GM21786 (cell line): ENCODE results near the gene CD1D.
"Not testable (repeated sequence)": the region's sequence is repeated elsewhere in the genome, so short reads cannot be mapped to it uniquely, and the experiment has no call there.

ENCODE experiments used
- ATAC-seq: cut with Tn5 transposase; IDR thresholded peaks from one replicate; pipeline ENCODE4 v1.9.1; 2021; ENCODE audit not compliant: unreplicated experiment

Gene CD1D

DNA sequence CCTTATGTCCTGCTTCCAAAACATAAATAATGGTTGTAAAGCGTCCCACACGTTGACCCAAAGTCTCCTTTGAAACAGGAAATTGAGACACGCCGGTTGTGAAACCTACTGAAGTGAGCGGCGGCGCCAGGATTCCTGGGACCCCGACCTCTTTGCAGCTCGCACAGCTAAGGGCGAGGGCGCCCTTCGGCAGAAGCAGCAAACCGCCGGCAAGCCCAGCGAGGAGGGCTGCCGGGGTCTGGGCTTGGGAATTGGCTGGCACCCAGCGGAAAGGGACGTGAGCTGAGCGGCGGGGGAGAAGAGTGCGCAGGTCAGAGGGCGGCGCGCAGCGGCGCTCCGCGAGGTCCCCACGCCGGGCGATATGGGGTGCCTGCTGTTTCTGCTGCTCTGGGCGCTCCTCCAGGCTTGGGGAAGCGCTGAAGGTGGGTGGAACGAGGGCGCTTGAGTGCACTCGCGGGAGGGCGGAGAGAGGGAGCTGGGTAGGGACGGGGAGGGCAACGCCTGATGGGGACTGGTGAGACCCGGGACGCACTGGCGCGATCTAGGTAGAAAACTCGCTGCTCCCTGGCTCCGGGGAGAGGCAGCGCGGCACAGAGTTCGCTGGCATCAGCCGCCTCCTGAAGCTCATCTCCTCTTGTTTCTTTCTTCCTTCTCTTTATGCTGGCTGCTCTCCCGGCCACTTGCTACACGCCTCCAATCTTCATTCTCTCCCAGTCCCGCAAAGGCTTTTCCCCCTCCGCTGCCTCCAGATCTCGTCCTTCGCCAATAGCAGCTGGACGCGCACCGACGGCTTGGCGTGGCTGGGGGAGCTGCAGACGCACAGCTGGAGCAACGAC, at the start of gene CD1D:
Gene CD1D, plus strand, starts transcription at position 155 of the 836 bp plus-strand sequence. Its CDS starts 207 bp downstream, at position 362.
- no peak for ATAC-seq

DNA sequence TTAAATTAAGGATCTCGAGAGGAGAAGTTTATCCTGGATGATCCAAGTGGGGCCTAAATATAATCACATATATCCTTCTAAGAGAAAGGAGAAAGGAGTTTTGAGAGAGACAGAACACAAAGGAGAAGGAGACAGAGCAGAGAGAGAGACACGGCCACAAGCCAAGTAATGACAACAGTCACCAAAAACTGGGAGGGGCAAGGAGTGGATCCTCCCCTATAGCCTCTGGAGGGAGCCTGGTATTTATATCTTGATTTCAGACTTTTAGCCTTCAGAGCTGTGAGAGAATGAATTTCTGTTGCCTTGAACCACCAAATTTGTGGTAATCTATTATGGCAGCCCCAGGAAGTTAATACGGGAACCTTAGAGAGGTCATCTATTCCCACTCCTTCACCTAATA, 49.5 kb upstream of the CD1D start:
- ATAC-seq: no peak

DNA sequence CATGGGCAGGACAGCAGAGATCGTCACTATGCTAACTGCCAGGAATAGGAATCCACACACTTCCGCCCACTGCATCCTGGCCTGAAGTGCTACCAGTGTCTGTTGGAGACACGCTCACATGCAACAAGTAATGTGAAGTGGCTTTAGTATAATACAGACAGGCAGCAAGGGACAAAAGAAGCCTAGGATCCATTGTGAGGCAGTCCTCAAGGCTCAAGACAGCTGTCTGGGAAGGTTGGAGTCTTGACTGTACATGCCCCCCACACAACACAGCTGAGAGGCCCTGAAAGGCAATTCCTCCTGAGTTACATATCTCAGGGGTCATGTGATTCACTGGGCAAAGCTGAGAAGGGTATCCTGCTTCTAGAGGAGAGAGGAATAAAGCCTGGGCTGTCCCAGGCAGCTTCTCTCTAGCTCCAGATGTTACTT, 39.9 kb upstream of the CD1D start:
- no peak for ATAC-seq

DNA sequence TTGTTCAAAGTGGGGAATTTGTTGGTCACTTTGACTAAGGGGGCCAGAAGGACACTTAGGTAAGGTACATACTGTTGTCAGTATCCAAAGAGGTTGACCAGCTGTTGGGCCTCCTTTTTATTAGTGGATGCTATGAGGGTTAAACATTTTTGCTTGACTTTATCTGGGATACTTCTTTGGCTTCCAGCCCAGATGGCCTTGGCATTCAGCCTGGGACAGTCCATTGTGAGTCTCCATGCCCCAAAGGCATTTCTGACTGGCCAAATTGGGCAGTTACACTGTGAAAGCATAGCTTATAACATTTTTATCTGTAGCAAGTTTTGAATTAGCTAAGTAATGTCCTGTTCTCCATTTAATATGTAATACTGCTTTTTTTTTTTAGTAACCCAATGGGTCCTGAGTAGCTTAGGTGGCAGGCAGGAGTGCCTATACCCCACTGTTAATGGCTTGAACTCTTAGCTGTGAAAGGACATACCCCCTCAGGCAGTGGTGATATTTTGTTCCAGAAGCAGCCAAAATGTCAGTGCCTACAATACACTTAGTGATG, 35.4 kb upstream of the CD1D start:
- ATAC-seq: no peak

DNA sequence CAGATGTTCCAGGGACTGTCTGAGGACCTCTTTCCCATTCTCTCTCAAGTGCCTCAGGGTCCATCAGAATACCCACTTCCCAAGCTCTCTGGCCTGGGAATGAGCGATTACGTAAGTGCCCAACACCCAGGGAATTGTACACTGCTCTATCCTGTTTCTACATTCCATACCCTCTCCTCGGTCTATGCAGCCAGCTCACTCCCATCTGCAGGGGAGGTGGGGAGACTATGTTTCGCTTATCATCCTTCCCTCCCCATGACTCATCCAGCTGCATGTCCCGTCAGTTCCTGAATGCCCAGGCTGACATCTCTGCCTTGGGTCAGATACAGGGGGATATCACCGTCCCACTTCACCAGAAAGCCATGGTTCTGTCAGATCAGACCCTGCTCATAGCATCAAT, 34.5 kb upstream of the CD1D start:
- no peak for ATAC-seq

DNA sequence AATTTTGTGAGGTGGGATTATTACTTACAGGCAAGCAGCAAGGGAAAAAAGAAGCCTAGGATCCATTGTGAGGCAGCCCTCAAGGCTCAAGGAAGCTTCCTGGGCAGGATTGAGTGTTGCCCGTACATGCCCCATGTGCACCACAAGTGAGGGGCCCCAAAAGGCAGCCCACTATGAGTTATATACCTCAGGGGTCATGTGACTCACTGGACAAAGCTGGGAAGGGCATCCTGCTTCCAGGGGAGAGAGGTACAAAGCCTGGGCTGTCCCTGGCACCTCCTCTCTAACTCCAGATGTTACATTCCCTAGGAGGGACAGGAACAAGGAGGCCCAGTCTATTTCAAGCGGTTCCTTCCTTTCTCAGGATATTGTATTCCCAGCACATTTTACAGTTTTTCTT, 34.0 kb upstream of the CD1D start:
- no peak for ATAC-seq

DNA sequence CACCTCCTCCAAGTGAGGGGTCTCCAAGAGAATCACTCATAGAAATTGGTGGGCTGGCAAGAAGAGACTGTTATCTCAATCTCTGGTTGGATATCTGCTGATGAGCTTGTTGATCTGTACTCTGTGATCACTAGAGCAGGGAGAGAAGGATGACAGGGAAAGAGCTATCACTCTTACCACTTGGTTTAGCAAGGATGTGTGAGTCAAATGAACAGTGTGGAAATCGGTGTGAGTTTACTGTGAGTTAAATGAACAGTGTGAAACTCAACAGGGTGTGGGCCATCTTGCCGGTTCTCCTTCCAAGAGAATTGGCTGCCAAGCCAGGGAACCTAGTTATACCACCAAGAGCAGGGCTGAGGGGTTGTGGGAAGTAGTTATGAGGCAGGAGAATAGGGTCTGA, 33.3 kb upstream of the CD1D start:
- no peak for ATAC-seq

DNA sequence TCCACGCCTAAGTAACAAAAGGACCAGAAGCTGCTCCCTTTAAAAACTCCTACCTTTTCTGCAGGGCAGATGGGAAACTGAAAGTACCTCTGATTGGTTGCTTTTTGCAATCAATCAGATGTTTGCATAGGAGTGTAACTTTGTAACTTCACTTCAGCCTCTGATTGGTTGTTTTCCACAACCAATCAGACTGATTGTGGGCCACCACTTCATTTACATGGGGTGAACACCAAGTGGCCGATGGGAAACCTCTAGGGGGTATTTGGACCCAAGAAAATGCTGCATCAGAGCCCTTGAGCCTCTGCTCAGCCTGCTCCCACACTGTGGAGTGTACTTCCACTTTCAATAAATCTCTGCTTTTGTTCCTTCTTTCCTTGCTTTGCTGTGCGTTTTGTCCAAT, 32.8 kb upstream of the CD1D start:
- ATAC-seq: no peak

DNA sequence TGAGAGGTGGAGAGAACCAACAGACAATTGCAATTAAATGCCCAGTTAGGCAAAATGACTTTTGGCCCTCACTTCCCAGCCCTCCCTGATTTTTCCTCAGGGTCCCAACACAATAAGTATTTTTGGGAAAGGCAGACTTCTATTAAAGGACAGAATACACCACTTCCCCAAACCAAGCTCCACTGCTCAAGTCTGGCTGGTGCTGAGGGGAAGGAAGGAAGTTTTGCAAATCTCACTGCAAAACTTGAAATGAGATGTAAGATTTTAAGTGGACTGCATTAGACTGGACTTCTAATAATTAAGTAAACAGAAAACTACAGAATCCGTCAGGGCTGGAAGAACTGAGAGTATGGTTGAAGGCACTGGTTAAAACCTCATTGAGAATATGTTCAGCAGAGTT, 32.2 kb upstream of the CD1D start:
- no peak for ATAC-seq

DNA sequence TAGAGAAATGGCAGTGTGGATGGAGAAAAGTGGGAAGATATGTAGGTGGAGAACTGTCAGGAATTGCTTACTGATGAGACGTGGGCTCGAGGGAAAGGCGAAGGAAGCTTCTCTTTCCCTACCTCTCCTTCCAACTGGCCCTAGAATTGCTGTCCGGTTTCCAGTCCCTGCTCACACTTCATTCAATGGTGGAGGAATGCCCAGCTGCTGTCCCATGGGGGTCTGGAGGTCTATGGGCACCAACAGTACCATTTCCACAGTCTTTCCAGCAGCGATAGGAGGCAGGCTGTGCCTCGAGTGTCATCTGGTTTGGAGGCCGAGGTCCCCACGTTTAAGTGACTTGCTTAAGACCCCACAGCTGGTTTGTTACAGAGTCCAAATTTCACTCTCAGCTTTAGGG, 31.5 kb upstream of the CD1D start:
- no peak for ATAC-seq

DNA sequence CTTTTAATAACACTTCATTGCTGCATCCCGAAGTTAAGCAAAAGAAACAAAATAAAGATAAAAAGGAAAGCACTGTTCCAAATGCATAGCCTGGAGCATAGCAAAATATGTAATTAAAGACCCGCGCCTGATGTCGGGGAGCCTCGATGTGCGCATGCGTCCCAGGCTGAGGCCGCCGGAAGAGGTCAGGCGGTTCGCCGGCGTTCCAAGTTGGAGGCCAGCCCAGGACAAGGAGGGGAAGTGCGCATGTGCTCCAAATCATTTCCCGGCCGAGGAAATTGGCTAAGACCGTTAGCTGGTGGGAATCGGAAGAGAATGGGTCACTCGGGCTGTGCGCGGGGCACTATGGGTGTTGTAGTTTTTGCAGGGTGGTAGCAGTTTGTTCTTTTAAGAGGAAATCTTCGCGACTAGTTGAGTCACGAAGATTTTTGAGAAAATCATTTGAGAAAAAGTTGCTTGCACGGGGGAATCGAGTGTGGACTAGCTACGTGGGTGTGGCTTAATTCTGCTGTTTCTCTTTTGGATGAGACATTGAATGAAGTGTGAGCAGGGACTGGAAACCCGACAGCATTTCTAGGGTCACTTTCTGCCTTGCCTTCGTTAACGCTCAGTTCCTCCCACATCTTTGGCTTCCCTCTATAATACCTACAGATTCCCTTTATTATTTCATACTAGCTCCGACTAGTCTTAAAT, 31.0 kb upstream of the CD1D start:
- no peak for ATAC-seq

DNA sequence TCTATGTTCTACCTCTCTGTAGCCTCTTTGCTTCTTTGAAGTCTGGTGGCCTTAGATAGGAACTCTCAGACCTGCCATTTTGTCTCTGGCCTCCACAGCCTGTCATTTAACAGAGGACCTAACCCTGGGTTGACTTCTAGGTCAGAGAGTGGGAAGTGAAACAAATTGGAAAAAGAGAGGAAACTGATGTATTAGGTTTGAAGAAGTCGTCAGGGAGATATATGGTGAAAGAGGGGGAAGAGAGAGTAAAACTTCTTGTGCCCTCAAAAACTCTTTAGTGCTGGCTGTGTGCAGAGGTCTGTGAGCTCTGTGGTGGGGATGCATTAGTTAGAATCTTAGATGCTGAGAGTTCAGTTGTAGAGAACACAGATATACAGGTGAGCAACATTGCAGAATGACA, 30.2 kb upstream of the CD1D start:
- no peak for ATAC-seq

DNA sequence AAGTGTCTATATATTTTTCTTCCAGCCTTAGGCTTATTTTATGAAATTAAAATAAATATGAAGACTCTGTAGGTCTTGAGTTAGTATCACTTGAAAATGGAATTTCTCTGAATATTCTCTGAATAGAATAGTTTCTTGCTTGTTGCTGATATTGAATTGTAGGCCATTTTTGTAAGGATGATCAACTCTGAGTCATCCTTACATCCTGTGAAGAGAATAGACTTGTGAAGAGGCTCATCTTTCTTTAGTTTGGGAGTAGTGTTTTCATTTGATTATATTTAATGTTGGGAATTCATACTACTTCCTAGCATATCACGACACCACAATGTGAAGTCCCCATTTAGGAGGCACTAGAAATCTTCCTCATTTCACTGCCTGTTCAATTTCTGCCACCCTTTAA, 27.5 kb upstream of the CD1D start:
- no peak for ATAC-seq

DNA sequence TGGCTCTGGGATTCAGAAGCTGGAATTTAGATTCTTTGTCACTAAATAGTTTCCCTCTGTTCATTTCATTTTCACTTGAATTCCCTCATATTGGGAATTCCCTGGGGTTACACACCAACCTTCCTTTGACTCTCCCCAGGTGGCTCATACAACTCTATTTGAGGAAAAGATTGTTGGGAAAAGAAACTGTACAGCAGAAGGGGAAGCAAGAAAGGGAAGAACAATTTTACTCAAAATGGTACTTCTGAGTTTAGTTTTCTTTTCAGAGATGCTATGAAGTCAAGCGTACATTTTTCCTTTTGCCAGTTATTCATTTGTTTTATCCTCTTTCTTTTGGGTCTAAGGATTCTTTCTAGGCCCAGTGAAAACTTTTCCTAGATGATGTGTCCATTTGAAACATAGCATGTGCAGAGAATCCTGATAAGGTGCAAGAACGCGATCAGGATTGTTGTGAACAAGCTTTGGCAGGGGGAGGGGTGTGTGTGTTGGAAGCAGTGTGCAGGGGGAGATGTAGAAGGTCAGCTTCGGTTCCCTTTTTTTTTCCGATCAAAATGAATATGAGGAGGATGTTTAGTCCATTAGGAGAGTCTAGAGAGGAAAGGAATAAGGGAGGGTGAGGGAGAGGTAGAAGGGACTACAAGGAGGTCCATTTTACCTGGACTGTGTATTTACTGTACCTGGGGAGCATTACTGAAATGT, 26.8 kb upstream of the CD1D start:
- ATAC-seq: no peak

DNA sequence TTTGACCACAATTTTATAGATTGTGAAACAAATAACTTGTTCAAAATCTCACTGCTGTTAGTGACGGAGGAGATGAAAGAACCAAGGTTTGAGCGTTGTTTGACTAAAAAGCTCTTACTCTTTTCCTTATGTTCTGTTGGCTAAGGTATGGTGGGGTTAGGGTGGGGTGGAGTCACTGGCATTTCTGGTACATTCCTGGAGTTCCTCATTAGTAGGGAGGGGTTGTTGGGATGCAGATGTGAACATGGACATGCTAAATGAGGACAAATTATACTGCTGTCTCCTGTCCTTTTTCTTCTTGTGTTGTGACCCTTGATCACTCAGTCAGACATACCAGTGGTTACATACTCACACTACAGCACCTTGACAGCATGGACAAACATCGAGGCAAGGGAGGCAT, 26.2 kb upstream of the CD1D start:
- no peak for ATAC-seq

DNA sequence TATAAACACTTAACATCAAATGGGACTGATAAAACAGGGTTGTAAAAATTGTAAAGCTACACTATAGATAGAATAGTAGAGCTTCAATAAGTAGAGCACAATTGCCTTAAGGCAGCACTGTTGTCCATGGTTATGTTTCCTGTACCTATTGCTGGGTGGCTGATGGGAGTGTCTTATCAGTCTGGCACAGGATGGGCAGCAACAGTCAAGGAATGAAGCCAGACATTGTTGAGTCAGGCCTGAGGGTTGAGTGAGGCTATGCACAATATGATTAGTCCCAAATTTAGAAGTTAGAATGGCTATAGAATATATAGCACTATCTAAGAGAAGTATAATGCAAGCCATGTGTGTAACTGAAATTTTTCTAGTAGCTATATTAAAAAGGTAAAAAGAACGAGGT, 25.0 kb upstream of the CD1D start:
- ATAC-seq: no peak

DNA sequence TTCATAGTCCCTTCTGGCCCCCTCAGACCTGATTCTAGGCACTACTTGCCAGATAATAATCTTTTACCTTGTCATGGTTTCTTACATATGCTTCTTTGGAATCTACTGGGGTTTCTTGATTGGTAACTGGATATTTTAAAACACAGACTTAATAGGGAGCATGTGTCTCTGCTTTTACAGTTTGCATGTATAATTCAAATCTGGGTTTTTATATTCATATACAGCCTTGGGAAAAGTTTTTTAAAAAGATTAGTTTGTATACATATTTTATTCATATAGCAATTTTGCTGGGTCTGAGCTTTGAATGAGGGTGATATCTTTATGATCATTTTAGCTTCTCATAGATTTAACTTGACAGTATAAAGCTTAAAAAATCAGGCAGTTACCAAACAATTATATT, 21.1 kb upstream of the CD1D start:
- no peak for ATAC-seq

DNA sequence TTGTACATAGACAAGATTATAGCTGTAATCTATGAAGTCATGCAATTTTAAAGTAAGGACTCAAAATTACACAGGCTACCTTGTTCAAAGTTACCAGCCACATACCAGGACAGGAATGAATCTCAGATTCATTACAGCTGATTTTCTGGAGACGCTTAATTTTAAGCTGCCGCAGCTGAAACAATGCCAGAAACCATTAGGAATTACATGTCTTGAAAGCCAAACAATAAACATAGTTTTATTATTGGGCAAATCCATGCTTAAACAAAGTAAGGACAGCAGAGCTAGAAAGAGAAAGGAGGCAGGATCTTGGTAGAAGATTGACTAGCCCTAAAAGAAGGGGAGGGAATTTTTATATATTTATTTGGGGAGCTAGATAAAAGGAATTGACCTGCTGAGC, 19.2 kb upstream of the CD1D start:
- ATAC-seq: no peak

DNA sequence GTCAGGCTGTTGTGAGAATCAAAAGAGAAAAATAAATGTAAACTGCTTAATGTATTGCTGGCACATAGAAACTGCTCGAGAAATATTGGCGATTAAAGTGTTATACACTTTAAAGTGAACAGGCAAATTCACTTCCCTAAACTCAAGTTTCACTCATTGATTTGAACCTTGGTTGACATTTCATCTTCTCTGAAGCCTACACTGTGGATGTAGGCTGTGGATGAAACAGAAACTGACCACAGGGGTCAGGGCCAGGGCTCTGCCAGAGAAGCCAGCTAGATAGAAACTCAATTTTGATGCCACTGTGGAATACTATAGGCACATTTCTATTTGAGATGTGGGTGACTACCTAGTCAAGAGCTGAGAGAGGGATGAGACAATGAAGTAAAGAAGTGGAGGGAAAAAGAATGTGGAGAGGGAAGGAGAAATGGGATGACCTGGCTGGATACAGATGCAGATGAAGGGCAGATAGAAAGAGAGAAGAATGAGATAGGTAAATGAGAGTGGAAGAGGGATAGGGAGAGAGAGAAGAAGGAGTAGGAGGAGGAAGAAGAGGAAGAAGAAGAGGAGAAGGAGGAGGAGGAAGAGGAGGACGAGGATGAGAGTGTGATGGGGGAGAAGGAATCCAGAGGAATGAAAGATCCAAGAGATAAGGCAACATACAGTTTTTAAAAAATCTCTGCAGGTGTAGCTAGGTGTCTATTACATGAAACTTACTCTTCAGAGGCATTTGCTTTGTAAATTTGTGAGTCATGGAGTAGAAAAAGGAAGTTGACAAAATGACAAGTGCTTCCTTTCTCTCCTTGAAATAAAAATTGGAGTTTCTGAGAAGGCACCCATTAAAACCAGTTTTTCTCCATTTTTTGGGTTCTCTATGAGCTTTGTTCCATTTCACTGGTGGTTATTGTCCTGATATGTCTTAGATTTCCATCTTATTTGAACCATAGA, 17.4 kb upstream of the CD1D start:
- peak; percentile 93 for ATAC-seq

DNA sequence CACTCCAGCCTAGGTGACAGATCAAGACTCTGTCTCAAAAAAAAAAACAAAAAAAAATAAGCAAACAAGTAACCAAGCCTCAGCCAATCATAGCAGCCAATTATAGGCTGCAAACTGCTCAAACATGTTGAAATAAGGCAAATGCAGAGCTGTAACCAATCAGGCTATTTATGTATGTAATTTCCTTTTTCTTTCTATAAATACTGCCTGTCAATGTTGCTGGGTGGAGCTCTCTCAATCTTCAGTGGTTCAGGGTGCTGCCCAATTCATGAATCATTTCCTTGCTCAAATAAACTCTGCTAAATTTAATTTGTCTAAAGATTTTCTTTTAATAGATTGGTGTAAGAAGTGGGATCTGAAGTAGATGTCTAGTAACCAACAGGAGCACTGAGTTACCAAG, 11.6 kb upstream of the CD1D start:
- no peak for ATAC-seq

DNA sequence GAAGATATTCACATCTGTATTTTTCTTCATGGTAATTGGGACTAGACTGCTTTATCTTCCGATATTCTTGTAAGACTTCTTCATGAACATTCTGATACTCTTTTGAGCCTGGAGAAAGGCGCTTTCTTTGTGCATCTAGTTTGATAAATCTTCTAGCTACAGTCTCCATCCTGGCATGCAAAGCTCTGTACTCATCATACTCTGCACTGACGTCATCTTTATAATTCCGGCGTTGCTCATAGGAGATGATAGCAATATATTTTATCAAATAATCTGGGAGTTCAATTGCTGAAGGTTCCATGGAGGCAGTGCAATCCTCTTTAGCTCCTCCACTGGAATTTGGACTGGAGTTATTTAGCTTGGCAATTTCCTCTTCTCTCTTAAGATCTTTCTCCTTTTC, 4.8 kb upstream of the CD1D start:
- not testable (repeated sequence) for ATAC-seq
